Panc1 (cell line): ENCODE measurements around the gene MAPK4. TPM values are rescaled to one million over a fixed set of nuclear protein-coding genes. Genes with fewer than 3 reads are reported as not detected.

Experiments used
- ATAC-seq: fragments of 200-7000 bp; cut with Tn5 transposase; 2 replicates; pipeline ENCODE4 v1.9.1; 2020; ENCODE audit warnings: mild to moderate bottlenecking, moderate library complexity
- BruUV-seq: library from RNA; stranded (reverse); fragments of 400-500 nt; replicated peaks from 2 replicates; lab custom pipeline; 2021; lab: Mats Ljungman, UMichigan
- CTCF ChIA-PET: fragments of 300-600 bp; sonication (Branson Sonifier 250); formaldehyde crosslinking; loops from one replicate; lab custom pipeline; 2022; ENCODE audit warnings: antibody characterized with exemption; lab: Charles Lee
- POLR2A ChIA-PET: fragments of 300-600 bp; sonication (Branson Sonifier 250); formaldehyde crosslinking; loops from one replicate; lab custom pipeline; 2022; ENCODE audit warnings: antibody characterized with exemption; lab: Charles Lee
- DNase-seq: peaks from one replicate; pipeline ENCODE4 v3.0.0-alpha.2; 2010; ENCODE audit warnings: low read depth, low spot score
- H3K27ac ChIP-seq: 2 replicates; pipeline ENCODE4 v1.5.1; 2011; ENCODE audit warnings: mild to moderate bottlenecking, low read length, inconsistent platforms
- H3K27me3 ChIP-seq: fragments of 200-500 bp; sonication (Bioruptor generic); 2 replicates; pipeline ENCODE4 v1.6.0; 2014; ENCODE audit warnings: low read length, inconsistent platforms; ENCODE audit not compliant: control insufficient read depth, insufficient read depth
- H3K36me3 ChIP-seq: fragments of 200-500 bp; sonication (Bioruptor generic); 2 replicates; pipeline ENCODE4 v1.5.1; 2014; ENCODE audit warnings: inconsistent platforms, mild to moderate bottlenecking, low read length, moderate library complexity; ENCODE audit not compliant: control insufficient read depth, insufficient read depth
- H3K4me1 ChIP-seq: 2 replicates; pipeline ENCODE4 v1.5.1; 2011; ENCODE audit warnings: inconsistent platforms, mild to moderate bottlenecking, low read length, moderate library complexity; ENCODE audit not compliant: control insufficient read depth, insufficient read depth
- H3K4me3 ChIP-seq, 2 experiments: 2 replicates each; pipeline ENCODE4 v1.5.1; 2011 to 2012; ENCODE audit warnings: low read depth in 2 of 2, low read length in 2 of 2, mild to moderate bottlenecking in 2 of 2, inconsistent platforms in 1 of 2, moderate library complexity in 1 of 2
- H3K9me3 ChIP-seq: fragments of 200-500 bp; sonication (Bioruptor generic); 2 replicates; pipeline ENCODE4 v1.5.1; 2014; ENCODE audit warnings: low read depth, mild to moderate bottlenecking, inconsistent platforms, low read length, moderate library complexity; ENCODE audit not compliant: control insufficient read depth, insufficient read depth
- POLR2AphosphoS5 ChIP-seq: IDR thresholded peaks from 2 replicates; pipeline ENCODE4 v1.6.1; 2012; ENCODE audit warnings: mild to moderate bottlenecking, low read depth, low read length, moderate library complexity
- REST ChIP-seq, 2 experiments: IDR thresholded peaks; 2 replicates each; pipeline ENCODE4 v1.6.1; 2011 to 2012; ENCODE audit warnings: low read depth in 2 of 2, control low read depth in 1 of 2, low read length in 1 of 2, mild to moderate bottlenecking in 1 of 2, moderate library complexity in 1 of 2; ENCODE audit not compliant: insufficient read depth in 1 of 2
- SIN3A ChIP-seq: IDR thresholded peaks from 2 replicates; pipeline ENCODE4 v1.6.1; 2012; ENCODE audit warnings: low read depth, mild to moderate bottlenecking, low read length, moderate library complexity, borderline replicate concordance; ENCODE audit not compliant: insufficient read depth
- TCF7L2 ChIP-seq: IDR thresholded peaks from 2 replicates; pipeline ENCODE4 v1.6.1; 2011; ENCODE audit warnings: mild to moderate bottlenecking, low read depth, low read length, inconsistent platforms
- in situ Hi-C: cut with HindIII; loops from 2 replicates; pipeline ENCODE4 v1.10.0; 2016; ENCODE audit warnings: low sequenced_read_pairs, low pct_unique_long_range_greater_than_20kb
- intact Hi-C: fragments of 100-400 bp; cut with micrococcal nuclease; formaldehyde crosslinking; loops from one replicate; pipeline ENCODE4 v1.10.0; 2022; ENCODE audit not compliant: unreplicated experiment
- total RNA-seq: library from RNA; stranded (reverse); gene quantifications from one replicate; pipeline ENCODE4 v1.2.1, GENCODE V29; 2021; ENCODE audit not compliant: unreplicated experiment
- TF ChIP-seq, protein P1 (sequence below): fragments of 450-650 bp; IDR thresholded peaks from 2 replicates; pipeline ENCODE4 v1.5.1; 2017; ENCODE audit warnings: mild to moderate bottlenecking

The MAPK4 gene
- total RNA-seq, 1 experiment from 2014 or later: not detected

GRCh38 chr18:50651334-50651733 lies 91.4 kb downstream of the MAPK4 start:
- intact Hi-C loops: no loop called here
- POLR2A ChIA-PET: no interaction called here

GRCh38 chr18:50653402-50654093 lies 93.7 kb downstream of the MAPK4 start:
- DNase-seq (no peak), ATAC-seq (no peak)
- Histone ChIP-seq H3K4me1 (no peaks in the 10 kb centered on the region), H3K27me3 (no peaks in the 10 kb centered on the region), H3K4me3 (no peak overlapping the region), H3K9me3 (no peaks in the 10 kb centered on the region), H3K36me3 (no peaks in the 10 kb centered on the region), H3K27ac (no peak overlapping the region)
- POLR2A ChIA-PET: no interaction called here
- CTCF ChIA-PET: no interaction called here
- intact Hi-C loops: no loop called here
- no TSS peak for BruUV-seq
- in situ Hi-C loops: no loop called here
- TF ChIP-seq REST (IDR thresholded peaks at IDR 0.05; ENCODE audit: insufficient read depth in 1 of 2, low read depth in 2 of 2, low read length in 1 of 2) (no peak), TCF7L2 (no peak), POLR2AphosphoS5 (no peak), SIN3A (no peak)
- TF ChIP-seq, protein P1, sequence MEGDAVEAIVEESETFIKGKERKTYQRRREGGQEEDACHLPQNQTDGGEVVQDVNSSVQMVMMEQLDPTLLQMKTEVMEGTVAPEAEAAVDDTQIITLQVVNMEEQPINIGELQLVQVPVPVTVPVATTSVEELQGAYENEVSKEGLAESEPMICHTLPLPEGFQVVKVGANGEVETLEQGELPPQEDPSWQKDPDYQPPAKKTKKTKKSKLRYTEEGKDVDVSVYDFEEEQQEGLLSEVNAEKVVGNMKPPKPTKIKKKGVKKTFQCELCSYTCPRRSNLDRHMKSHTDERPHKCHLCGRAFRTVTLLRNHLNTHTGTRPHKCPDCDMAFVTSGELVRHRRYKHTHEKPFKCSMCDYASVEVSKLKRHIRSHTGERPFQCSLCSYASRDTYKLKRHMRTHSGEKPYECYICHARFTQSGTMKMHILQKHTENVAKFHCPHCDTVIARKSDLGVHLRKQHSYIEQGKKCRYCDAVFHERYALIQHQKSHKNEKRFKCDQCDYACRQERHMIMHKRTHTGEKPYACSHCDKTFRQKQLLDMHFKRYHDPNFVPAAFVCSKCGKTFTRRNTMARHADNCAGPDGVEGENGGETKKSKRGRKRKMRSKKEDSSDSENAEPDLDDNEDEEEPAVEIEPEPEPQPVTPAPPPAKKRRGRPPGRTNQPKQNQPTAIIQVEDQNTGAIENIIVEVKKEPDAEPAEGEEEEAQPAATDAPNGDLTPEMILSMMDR: no peak

More at GRCh38 chr18:50651334-50651733, 91.4 kb downstream of the MAPK4 start:
- Histone ChIP-seq H3K4me1 (no peaks in the 10 kb centered on the region), H3K27me3 (no peaks in the 10 kb centered on the region), H3K27ac (no peak overlapping the region), H3K36me3 (no peaks in the 10 kb centered on the region), H3K9me3 (no peaks in the 10 kb centered on the region), H3K4me3 (no peak overlapping the region)
- TF ChIP-seq TCF7L2 (no peak), SIN3A (no peak), REST (IDR thresholded peaks at IDR 0.05; ENCODE audit: insufficient read depth in 1 of 2, low read depth in 2 of 2, low read length in 1 of 2) (no peak), POLR2AphosphoS5 (no peak)
- TF ChIP-seq, protein P1: no peak
- ATAC-seq (no peak), DNase-seq (no peak)
- no TSS peak for BruUV-seq
- in situ Hi-C loops: no loop called here
- CTCF ChIA-PET: no interaction called here
